T-cell (primary cell): ENCODE results near the gene HTRA1. TPM values are rescaled to one million over a fixed set of nuclear protein-coding genes. Genes with fewer than 3 reads are reported as not detected.

ENCODE experiments used
- ATAC-seq, 4 experiments: fragments of 200-7000 bp in 3 of 4; fragments of 150-1000 bp in 1 of 4; cut with Tn5 transposase; replicated peaks in 1 of 4; 1 replicate in 3 of 4; 2 replicates in 1 of 4; pipeline ENCODE4 v1.10.0; 2021; ENCODE audit warnings: moderate library complexity in 3 of 4, mild to moderate bottlenecking in 2 of 4, moderate number of reproducible peaks in 1 of 4
- CTCF ChIA-PET, 2 donors: fragments of 300-600 bp; sonication (Branson Sonifier 250); formaldehyde crosslinking; loops; one replicate each; lab custom pipeline; 2022; ENCODE audit warnings: antibody characterized with exemption in 2 of 2; lab: Charles Lee
- POLR2A ChIA-PET, 2 donors: fragments of 300-600 bp; sonication (Branson Sonifier 250); formaldehyde crosslinking; loops; one replicate each; lab custom pipeline; 2022; ENCODE audit warnings: antibody characterized with exemption in 2 of 2; lab: Charles Lee
- DNase-seq, 35 experiments: peaks; one replicate each; pipeline versions ENCODE4 v3.0.0 to v3.0.0-alpha.2; 2013 to 2023
- H3K27ac ChIP-seq: one replicate; pipeline ENCODE4 v1.5.1; 2013; ENCODE audit warnings: low read length
- H3K27me3 ChIP-seq, 2 experiments: replicated peaks in 1 of 2; 1 replicate in 1 of 2; 2 replicates in 1 of 2; pipeline versions ENCODE4 v1.6.1 to v1.7.0; 2013; ENCODE audit warnings: low read length in 1 of 2, mixed read lengths in 1 of 2; ENCODE audit not compliant: control insufficient read depth in 2 of 2, insufficient read depth in 2 of 2; ENCODE audit errors: extremely low read depth in 1 of 2
- H3K36me3 ChIP-seq, 2 donors: 1 replicate in 1 of 2; 2 replicates in 1 of 2; pipeline versions ENCODE4 v1.6.1 to v1.7.0; 2013; ENCODE audit warnings: low read length in 1 of 2; ENCODE audit not compliant: control insufficient read depth in 2 of 2, insufficient read depth in 1 of 2; ENCODE audit errors: extremely low read depth in 1 of 2
- H3K4me1 ChIP-seq, 2 experiments: 1 replicate in 1 of 2; 2 replicates in 1 of 2; pipeline versions ENCODE4 v1.6.1 to v1.7.0; 2013; ENCODE audit warnings: low read length in 2 of 2, mixed read lengths in 1 of 2; ENCODE audit not compliant: insufficient read depth in 2 of 2, control insufficient read depth in 1 of 2; ENCODE audit errors: extremely low read depth in 1 of 2
- H3K4me3 ChIP-seq, 2 donors: 1 replicate in 1 of 2; 2 replicates in 1 of 2; pipeline versions ENCODE4 v1.5.1 to v1.7.0; 2013; ENCODE audit warnings: mild to moderate bottlenecking in 2 of 2, low read length in 1 of 2, moderate library complexity in 1 of 2; ENCODE audit not compliant: control insufficient read depth in 1 of 2; ENCODE audit errors: extremely low read depth in 1 of 2
- H3K9me3 ChIP-seq: 2 replicates; pipeline ENCODE4 v1.7.0; 2013
- H3K27ac Mint-ChIP-seq, 2 donors: one replicate each; pipeline ENCODE4 v1.8.0; 2020 to 2021; ENCODE audit warnings: mild to moderate bottlenecking in 2 of 2, mixed read lengths in 2 of 2
- H3K27me3 Mint-ChIP-seq, 2 donors: one replicate each; pipeline ENCODE4 v1.8.0; 2021 to 2022; ENCODE audit warnings: mixed read lengths in 2 of 2
- H3K36me3 Mint-ChIP-seq: one replicate; pipeline ENCODE4 v1.8.0; 2021; ENCODE audit warnings: mixed read lengths
- H3K4me1 Mint-ChIP-seq, 3 donors: one replicate each; pipeline ENCODE4 v1.8.0; 2020 to 2022; ENCODE audit warnings: mixed read lengths in 3 of 3, mild to moderate bottlenecking in 1 of 3
- H3K4me3 Mint-ChIP-seq, 3 donors: one replicate each; pipeline ENCODE4 v1.8.0; 2020 to 2022; ENCODE audit warnings: mild to moderate bottlenecking in 3 of 3, mixed read lengths in 3 of 3, moderate library complexity in 3 of 3
- H3K9me3 Mint-ChIP-seq, 3 donors: one replicate each; pipeline ENCODE4 v1.8.0; 2020 to 2022; ENCODE audit warnings: mixed read lengths in 3 of 3
- WGBS: methylation state at CpG from one replicate; pipeline ENCODE4 v1.1.5; 2013; ENCODE audit warnings: missing lambda C conversion rate; ENCODE audit not compliant: insufficient coverage; 5-methylcytosine and 5-hydroxymethylcytosine counted together
- total RNA-seq, 35 experiments: library from RNA in 6 of 35; stranded (reverse) in 6 of 35; fragments of 120-200 nt in 1 of 35; gene quantifications; one replicate each; pipeline versions ENCODE4 v1.2.1 to v1.2.4 and lab custom pipeline; 2013 to 2026

The HTRA1 gene
- total RNA-seq, 5 donors from 2014 or later (not counting 1 experiment from before 2014, with no cell fraction given): 0.51 to 0.56 (median 0.55) TPM; not detected in 2

DNA sequence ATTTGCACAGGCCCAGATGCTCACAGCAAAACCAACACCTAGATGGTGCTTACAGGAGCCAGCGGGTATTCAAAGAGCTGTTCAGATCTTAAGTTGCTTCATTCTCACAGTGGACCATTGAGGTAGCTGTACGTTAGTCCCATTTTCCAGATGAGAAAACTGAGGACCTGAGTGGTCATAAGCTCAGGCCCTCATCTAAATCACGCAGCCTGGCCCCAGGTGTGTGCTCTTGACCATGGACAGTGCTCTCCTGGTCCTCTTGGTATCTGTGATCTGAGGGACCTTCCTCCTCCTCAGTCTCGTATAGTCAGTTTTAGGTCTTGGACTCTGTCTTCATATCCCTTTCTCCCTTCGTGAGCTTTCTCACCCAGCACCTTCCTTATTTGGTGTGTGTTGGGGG lies 43.7 kb downstream of the HTRA1 start:
- Mint-ChIP-seq H3K4me3 (no peak overlapping the region), H3K27ac (no peak overlapping the region), H3K27me3 (no peaks in the 10 kb centered on the region), H3K36me3 (no peaks in the 10 kb centered on the region), H3K4me1 (no peaks in the 10 kb centered on the region), H3K9me3 (no peaks in the 10 kb centered on the region)
- H3K27me3 ChIP-seq: peaks cover 0 to 23% of the 10 kb centered on the region in 2 experiments
- no peaks in the 10 kb centered on the region for H3K9me3 ChIP-seq
- ATAC-seq (no peak), DNase-seq (no peak)
- no peak overlapping the region for H3K4me3 ChIP-seq
- CTCF ChIA-PET: no interaction called here
- H3K27ac ChIP-seq: no peak overlapping the region
- no peaks in the 10 kb centered on the region for H3K36me3 ChIP-seq
- H3K4me1 ChIP-seq: no peaks in the 10 kb centered on the region
- POLR2A ChIA-PET: no interaction called here
- WGBS: 98% methylated on average over 4 of the region's 5 CpGs

DNA sequence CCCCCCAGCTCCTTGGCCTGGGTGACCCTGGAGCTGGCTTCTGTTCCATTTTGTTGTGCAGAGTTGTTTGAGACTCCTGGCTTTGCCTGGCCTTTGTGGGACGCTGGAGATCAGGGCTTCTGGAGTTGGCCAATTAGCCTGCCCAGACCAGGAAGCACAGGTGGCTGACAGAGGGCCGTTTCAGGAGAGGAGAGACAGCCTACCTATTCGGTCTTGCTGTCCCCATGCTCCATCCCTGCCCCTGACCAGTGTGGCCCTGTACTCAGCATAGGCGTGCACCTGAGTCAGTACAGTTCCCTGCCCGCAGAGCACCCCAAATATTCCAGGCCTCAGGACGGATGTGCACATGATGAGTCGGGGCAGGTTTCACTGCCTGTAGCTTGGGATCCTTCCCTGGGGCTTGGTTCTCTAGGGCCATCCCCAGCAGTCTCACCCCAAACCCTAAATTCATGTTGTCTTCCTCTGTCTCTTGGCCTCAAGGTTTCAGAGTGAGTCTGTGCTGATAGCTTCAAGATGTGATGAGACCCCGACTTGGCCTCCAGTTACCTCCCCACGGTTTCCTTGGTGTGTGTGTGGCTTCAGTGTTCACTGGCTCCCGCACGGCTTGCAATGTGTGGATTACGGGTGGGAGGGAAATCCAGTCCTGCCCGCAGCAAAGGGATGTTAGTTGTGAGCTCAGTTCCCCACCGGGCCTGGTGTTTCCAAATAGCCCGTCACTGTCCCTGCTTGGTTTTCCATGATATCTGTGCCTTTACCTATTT lies 44.7 kb downstream of the HTRA1 start:
- Mint-ChIP-seq H3K27me3 (no peaks in the 10 kb centered on the region), H3K27ac (no peak overlapping the region), H3K36me3 (no peaks in the 10 kb centered on the region), H3K4me1 (no peaks in the 10 kb centered on the region), H3K9me3 (no peaks in the 10 kb centered on the region), H3K4me3 (no peak overlapping the region)
- Histone ChIP-seq H3K9me3 (no peaks in the 10 kb centered on the region), H3K4me3 (no peak overlapping the region), H3K27ac (no peak overlapping the region), H3K4me1 (no peaks in the 10 kb centered on the region), H3K36me3 (no peaks in the 10 kb centered on the region), H3K27me3 (peaks cover 0 to 26% of the 10 kb centered on the region in 2 experiments)
- ChIA-PET POLR2A (no interaction called here), CTCF (no interaction called here)
- 82% methylated on average over 14 of the region's 15 CpGs for WGBS
- DNase-seq (no peak), ATAC-seq (no peak)

DNA sequence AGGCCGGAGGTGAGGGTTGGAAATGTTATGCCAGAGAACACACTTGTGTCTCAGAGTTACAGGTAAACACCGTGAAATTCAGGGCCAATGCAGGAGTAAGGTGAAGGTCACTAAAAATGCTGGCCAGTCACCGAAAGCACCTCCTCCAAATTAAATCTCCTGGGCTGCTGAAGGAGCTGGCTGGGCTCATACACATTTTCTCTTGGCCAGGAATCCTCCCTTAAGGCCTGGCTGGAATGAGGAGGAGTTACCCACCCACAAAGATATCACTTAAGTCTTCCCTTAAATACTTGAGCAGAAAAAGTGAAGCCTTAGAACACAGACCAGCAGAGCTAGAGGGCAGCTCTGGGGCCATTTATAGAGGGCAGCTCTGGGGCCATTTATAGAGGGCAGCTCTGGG lies 46.3 kb downstream of the HTRA1 start:
- peaks cover 0 to 26% of the 10 kb centered on the region in 2 experiments for H3K27me3 ChIP-seq
- Mint-ChIP-seq H3K4me3 (no peak overlapping the region), H3K36me3 (no peaks in the 10 kb centered on the region), H3K9me3 (no peaks in the 10 kb centered on the region), H3K27me3 (no peaks in the 10 kb centered on the region), H3K27ac (no peak overlapping the region), H3K4me1 (peaks cover 0 to under 1% (median 0%) of the 10 kb centered on the region in 3 donors)
- no peaks in the 10 kb centered on the region for H3K4me1 ChIP-seq
- POLR2A ChIA-PET: no interaction called here
- no peaks in the 10 kb centered on the region for H3K9me3 ChIP-seq
- ATAC-seq (no peak), DNase-seq (no peak)
- H3K4me3 ChIP-seq: no peak overlapping the region
- 100% methylated on average over 1 of the region's 3 CpGs for WGBS
- CTCF ChIA-PET: no interaction called here
- H3K27ac ChIP-seq: no peak overlapping the region
- no peaks in the 10 kb centered on the region for H3K36me3 ChIP-seq

- H3K27ac ChIP-seq: no peak overlapping the region
- no peak for DNase-seq
- POLR2A ChIA-PET: no interaction called here
- H3K27ac Mint-ChIP-seq: no peak overlapping the region
- peaks cover 0 to 26% of the 10 kb centered on the region in 2 experiments for H3K27me3 ChIP-seq
- H3K4me3 Mint-ChIP-seq: no peak overlapping the region
- CTCF ChIA-PET: interaction anchor here in 1 of 2 donors (1.6 kb wide), 1 partner anchor 57 kb away, joined by 3 read pairs; no protein-coding TSS in a partner anchor
- peaks cover 0 to 5% (median 3%) of the 10 kb centered on the region in 3 donors for H3K4me1 Mint-ChIP-seq
- WGBS: 80% methylated on average over 3 of the region's 5 CpGs
- H3K9me3 Mint-ChIP-seq: no peaks in the 10 kb centered on the region
- no peak overlapping the region for H3K4me3 ChIP-seq
- H3K9me3 ChIP-seq: no peaks in the 10 kb centered on the region
- no peak for ATAC-seq
- peaks cover 0 to 2% of the 10 kb centered on the region in 2 experiments for H3K4me1 ChIP-seq
- no peaks in the 10 kb centered on the region for H3K27me3 Mint-ChIP-seq
- H3K36me3 Mint-ChIP-seq: no peaks in the 10 kb centered on the region
- H3K36me3 ChIP-seq: no peaks in the 10 kb centered on the region
Measured at GRCh38 chr10:122508021-122508420, 46.7 kb downstream of the HTRA1 start.

DNA sequence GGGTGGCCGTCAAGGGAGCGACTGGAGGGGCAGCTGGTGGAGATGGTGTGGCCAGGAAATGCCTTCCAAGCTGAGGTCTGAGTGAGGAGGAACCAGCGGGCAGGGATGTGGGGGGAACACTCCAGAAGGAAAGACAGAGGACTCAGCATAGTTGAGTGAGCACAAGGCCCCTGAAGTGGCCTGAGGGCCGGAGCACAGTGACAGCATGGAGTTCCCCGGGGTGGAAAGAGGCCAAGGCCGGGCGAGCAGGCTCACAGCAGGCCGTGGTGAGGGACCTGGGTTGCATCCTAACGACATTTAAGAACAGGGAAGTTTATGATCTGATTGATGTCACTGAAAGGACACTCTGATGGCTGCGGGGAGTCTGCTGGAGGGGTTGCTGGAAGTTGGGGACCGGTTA lies 48.0 kb downstream of the HTRA1 start:
- no peaks in the 10 kb centered on the region for H3K27me3 Mint-ChIP-seq
- no peaks in the 10 kb centered on the region for H3K36me3 ChIP-seq
- no peaks in the 10 kb centered on the region for H3K9me3 Mint-ChIP-seq
- peaks cover 0 to 23% of the 10 kb centered on the region in 2 experiments for H3K27me3 ChIP-seq
- ATAC-seq: no peak
- peaks cover 0 to 11% (median 8%) of the 10 kb centered on the region in 3 donors for H3K4me1 Mint-ChIP-seq
- DNase-seq: no peak
- ChIA-PET POLR2A (no interaction called here), CTCF (interaction anchor here (0.6 to 1.6 kb wide), 2 partner anchors 56 to 303 kb away, joined by 3 read pairs; no protein-coding TSS in a partner anchor)
- H3K9me3 ChIP-seq: no peaks in the 10 kb centered on the region
- H3K4me3 ChIP-seq: no peak overlapping the region
- no peak overlapping the region for H3K27ac ChIP-seq
- no peaks in the 10 kb centered on the region for H3K36me3 Mint-ChIP-seq
- 86% methylated on average over 10 of the region's 11 CpGs for WGBS
- no peak overlapping the region for H3K4me3 Mint-ChIP-seq
- peak overlapping the region in 1 of 2 donors; percentile 19 for H3K27ac Mint-ChIP-seq
- H3K4me1 ChIP-seq: peaks cover 0 to 6% of the 10 kb centered on the region in 2 experiments

DNA sequence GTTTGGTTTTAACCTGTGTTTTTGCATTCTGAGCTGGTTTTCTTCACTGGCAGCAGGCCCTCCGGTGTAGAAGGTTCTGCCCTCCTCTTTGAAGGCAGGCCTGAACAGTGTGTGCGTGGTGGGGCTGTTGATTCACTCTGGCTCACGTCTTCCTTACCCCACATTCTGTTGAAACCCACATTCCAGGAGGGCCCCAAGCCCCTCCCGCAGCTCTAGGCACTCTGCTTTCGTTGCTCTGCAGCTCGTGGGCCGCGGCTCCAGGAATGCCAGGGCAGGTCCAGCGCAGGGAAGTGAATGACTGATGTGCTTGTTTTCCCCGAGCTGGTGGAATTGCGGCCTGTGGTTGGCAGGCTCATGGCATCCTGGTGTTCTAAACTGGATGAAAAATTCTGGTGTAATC lies 49.0 kb downstream of the HTRA1 start:
- CTCF ChIA-PET: interaction anchor here in 1 of 2 donors (1.6 kb wide), 1 partner anchor 55 kb away, joined by 7 read pairs; no protein-coding TSS in a partner anchor
- DNase-seq: no peak
- H3K27me3 ChIP-seq: peaks cover 0 to 19% of the 10 kb centered on the region in 2 experiments
- POLR2A ChIA-PET: no interaction called here
- no peaks in the 10 kb centered on the region for H3K27me3 Mint-ChIP-seq
- H3K4me3 Mint-ChIP-seq: no peak overlapping the region
- no peak for ATAC-seq
- no peaks in the 10 kb centered on the region for H3K36me3 Mint-ChIP-seq
- no peak overlapping the region for H3K4me3 ChIP-seq
- WGBS: 93% methylated on average over 9 of the region's 11 CpGs
- H3K36me3 ChIP-seq: no peaks in the 10 kb centered on the region
- H3K27ac Mint-ChIP-seq: no peak overlapping the region
- no peaks in the 10 kb centered on the region for H3K9me3 ChIP-seq
- no peak overlapping the region for H3K27ac ChIP-seq
- H3K4me1 ChIP-seq: peaks cover 0 to 14% of the 10 kb centered on the region in 2 experiments
- peaks cover 0 to 21% (median 16%) of the 10 kb centered on the region in 3 donors for H3K4me1 Mint-ChIP-seq
- H3K9me3 Mint-ChIP-seq: no peaks in the 10 kb centered on the region
